GM19023 (cell line): Measurements from ENCODE around the gene SERPINB10.
A peak's percentile ranks its signal among the peaks of the same experiment; 100 is the strongest.
"Not testable (repeated sequence)": the region's sequence is repeated elsewhere in the genome, so short reads cannot be mapped to it uniquely, and the experiment has no call there.

ENCODE experiments used
- ATAC-seq: cut with Tn5 transposase; IDR thresholded peaks from one replicate; pipeline ENCODE4 v1.9.1; 2021; ENCODE audit warnings: mild to moderate bottlenecking, moderate library complexity; ENCODE audit not compliant: unreplicated experiment

SERPINB10 gene

GRCh38 chr18:63890950-63891304 is 16.8 kb upstream of the SERPINB10 start:
- ATAC-seq: peak; percentile 56

- no peak for ATAC-seq
Measured at GRCh38 chr18:63892566-63892965, 15.2 kb upstream of the SERPINB10 start.

- ATAC-seq: no peak
Measured at GRCh38 chr18:63894106-63894772, 13.5 kb upstream of the SERPINB10 start.

- no peak for ATAC-seq
Measured at GRCh38 chr18:63895190-63895589, 12.6 kb upstream of the SERPINB10 start.

GRCh38 chr18:63897072-63897471 is 10.7 kb upstream of the SERPINB10 start:
- no peak for ATAC-seq

GRCh38 chr18:63899206-63899605 is 8.6 kb upstream of the SERPINB10 start:
- ATAC-seq: no peak

- no peak for ATAC-seq
Measured at GRCh38 chr18:63903851-63904570, 3.7 kb upstream of the SERPINB10 start.

- ATAC-seq: no peak
Measured at GRCh38 chr18:63904694-63905093, 3.1 kb upstream of the SERPINB10 start.

GRCh38 chr18:63905361-63905760 is 2.4 kb upstream of the SERPINB10 start:
- ATAC-seq: no peak

- ATAC-seq: no peak
Measured at GRCh38 chr18:63906056-63906455, 1.7 kb upstream of the SERPINB10 start.

GRCh38 chr18:63908858-63909257 is 1.1 kb downstream of the SERPINB10 start:
- ATAC-seq: no peak

GRCh38 chr18:63909870-63910269 is 2.1 kb downstream of the SERPINB10 start:
- peak; percentile 61 for ATAC-seq

- no peak for ATAC-seq
Measured at GRCh38 chr18:63917817-63918216, 10.1 kb downstream of the SERPINB10 start.

GRCh38 chr18:63922049-63922448 is 14.3 kb downstream of the SERPINB10 start:
- no peak for ATAC-seq

GRCh38 chr18:63924551-63924950 is 16.8 kb downstream of the SERPINB10 start:
- no peak for ATAC-seq

GRCh38 chr18:63928331-63928730 is 20.6 kb downstream of the SERPINB10 start:
- no peak for ATAC-seq

GRCh38 chr18:63929369-63929768 is 21.6 kb downstream of the SERPINB10 start:
- ATAC-seq: not testable (repeated sequence)

- ATAC-seq: no peak
Measured at GRCh38 chr18:63930773-63931354, 23.1 kb downstream of the SERPINB10 start.

GRCh38 chr18:63936156-63936931 is 28.6 kb downstream of the SERPINB10 start:
- peak; percentile 99 for ATAC-seq

GRCh38 chr18:63936932-63937393 is 29.2 kb downstream of the SERPINB10 start:
- ATAC-seq: no peak

GRCh38 chr18:63940008-63940407 is 32.2 kb downstream of the SERPINB10 start:
- ATAC-seq: no peak
